ENCODE measurements around the gene BCL10. TPM values are rescaled to one million over a fixed set of nuclear protein-coding genes. Genes with fewer than 3 reads are reported as not detected.

BCL10 gene
- total and polyA plus RNA-seq, 2 of the 13 experiments (the other 11 are each of a cell fraction or from before 2014, with no cell fraction given): 3.7 to 14.1 TPM

- H3K4me1 ChIP-seq (ENCODE audit: insufficient read depth, low read length): peaks cover 55% of the 10 kb centered on the region
- TF ChIP-seq FOXP1 (IDR thresholded peaks at IDR 0.05) (no peak), FOXP1 (CRISPR knock-in tag; IDR thresholded peaks at IDR 0.05) (peak; percentile 8; the same call in 1 of the 2 replicates), NFE2L1 (CRISPR knock-in tag; IDR thresholded peaks at IDR 0.05; ENCODE audit: borderline replicate concordance) (no peak), KAT8 (CRISPR knock-in tag; IDR thresholded peaks at IDR 0.05) (no peak), ATF4 (CRISPR knock-in tag; IDR thresholded peaks at IDR 0.05) (0 out of 4 replicates have a peak, but pooled peaks of 1 of the 2 experiments have one; percentile 36), HMGA1 (CRISPR knock-in tag; conservative IDR thresholded peaks at IDR 0.05) (no peak), ZNF841 (CRISPR knock-in tag; IDR thresholded peaks at IDR 0.05; ENCODE audit: borderline replicate concordance) (no peak), ZNF24 (IDR thresholded peaks at IDR 0.05) (peak; percentile 54; the same call in 1 of the 2 replicates), POLR2AphosphoS2 (IDR thresholded peaks at IDR 0.05; ENCODE audit: low read depth, low read length) (no peak), HMG20A (CRISPR knock-in tag; IDR thresholded peaks at IDR 0.05; ENCODE audit: borderline replicate concordance) (no peak), HIC2 (CRISPR knock-in tag; IDR thresholded peaks at IDR 0.05; ENCODE audit: low read depth) (no peak), MAFK (conservative IDR thresholded peaks at IDR 0.05 in 1 of 2, IDR thresholded peaks at IDR 0.05 in 1 of 2; ENCODE audit: low read length in 2 of 2) (no peak)
- DNase-seq (ENCODE audit: low spot score) (no peak), FAIRE-seq (no peak), ATAC-seq (no peak)
- POLR2A ChIA-PET: interaction anchor here (0.7 to 2.9 kb wide), 15 partner anchors 8 to 704 kb away, joined by 3 to 37 read pairs (median 6); partner anchors contain the start of genes C1orf52, CCN1, SYDE2 and ZNHIT6
- TSS peak; percentile 92 for BruUV-seq (replicated peaks)
- 0 out of 2 replicates have a peak, but pooled peaks cover 5% of the 10 kb centered on the region for H4K20me1 ChIP-seq (ENCODE audit: insufficient read depth, low read length)
- H3K27me3 ChIP-seq (ENCODE audit: control insufficient read depth in 1 of 2, insufficient read depth in 2 of 2, low read length in 2 of 2): no peaks in the 10 kb centered on the region; a peak in 1 of 5 replicates
- peak overlapping the region; percentile 57 for H2AFZ ChIP-seq (ENCODE audit: low read length)
- 67% methylated on average over 10 of the region's 11 CpGs for WGBS (ENCODE audit: low lambda C conversion rate)
- H3K79me2 ChIP-seq (ENCODE audit: insufficient read depth, low read length): peaks cover 36% of the 10 kb centered on the region
- CTCF ChIA-PET (ENCODE audit: low intra/inter-chr PET ratio, low total read pairs): no interaction called here
- H3K4me3 ChIP-seq (replicated peaks in 1 of 3; ENCODE audit: insufficient read depth in 1 of 3, low read depth in 2 of 3, low read length in 3 of 3): peak overlapping the region; percentile 48 to 100 (median 57)
- peak overlapping the region; percentile 61 for H3K27ac ChIP-seq (ENCODE audit: extremely low read length, insufficient read depth, low read length)
- H3K9ac ChIP-seq (ENCODE audit: insufficient read depth, low read depth, low read length): peak overlapping the region; percentile 74
- intact Hi-C loops (cut with micrococcal nuclease; ENCODE audit: unreplicated experiment): no loop called here
- no peaks in the 10 kb centered on the region for H3K9me3 ChIP-seq (ENCODE audit: low read length)
- H3K36me3 ChIP-seq (replicated peaks in 1 of 2; ENCODE audit: control insufficient read depth in 1 of 2, insufficient read depth in 2 of 2, low read length in 2 of 2): peaks cover 0 to 6% of the 10 kb centered on the region in 2 experiments; a peak in 1 of 5 replicates
- peak overlapping the region; percentile 81 for H3K4me2 ChIP-seq (ENCODE audit: low read depth, low read length)
- in situ Hi-C loops (cut with HindIII; ENCODE audit: extremely low pct_ligation_motif_present, low pct_unique_long_range_greater_than_20kb): no loop called here
Measured at GRCh38 chr1:85276978-85277639, 677 bp upstream of the BCL10 start.
